ENCODE measurements around the gene GALK2. TPM values are rescaled to one million over a fixed set of nuclear protein-coding genes. Genes with fewer than 3 reads are reported as not detected.
"Not testable (repeated sequence)": the region's sequence is repeated elsewhere in the genome, so short reads cannot be mapped to it uniquely, and the experiment has no call there.

GALK2 gene
- total RNA-seq, 1 experiment from 2014 or later = 13.7 TPM

DNA sequence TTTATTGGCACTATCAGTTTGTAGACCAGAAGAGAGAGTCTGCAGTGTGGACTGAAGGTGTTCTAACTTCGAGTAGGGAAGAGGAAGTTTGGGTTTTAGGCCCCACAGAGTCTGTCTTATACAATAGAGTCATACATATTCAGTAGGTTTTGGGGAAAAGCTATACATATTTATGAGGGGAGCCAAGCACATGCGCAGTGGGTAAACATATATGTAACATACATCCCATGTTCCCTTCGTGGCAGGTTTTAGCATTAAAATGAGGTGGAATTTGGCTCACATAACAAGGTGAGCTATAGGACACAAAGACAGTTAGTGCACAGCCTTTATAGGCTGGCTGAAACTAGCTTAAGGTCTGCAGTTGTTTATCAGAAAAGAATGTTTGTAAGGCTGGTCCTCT lies 4.9 kb downstream of the GALK2 start:
- Histone ChIP-seq H2BK20ac (ENCODE audit: low read depth, low read length, poor library complexity, severe bottlenecking) (no peak overlapping the region), H2AFZ (ENCODE audit: low read length) (no peak overlapping the region), H2BK12ac (ENCODE audit: insufficient read length, low read depth, low read length) (no peak overlapping the region), H3K27me3 (ENCODE audit: insufficient read depth, low read length) (no peaks in the 10 kb centered on the region), H3K18ac (ENCODE audit: insufficient read length, low read depth, low read length) (no peak overlapping the region), H3K9me3 (ENCODE audit: control insufficient read depth, low read depth, low read length) (no peaks in the 10 kb centered on the region), H3T11ph (ENCODE audit: low read length) (no peak overlapping the region), H4K8ac (replicated peaks; ENCODE audit: insufficient read length, low read depth, low read length) (no peak overlapping the region), H3K27ac (ENCODE audit: insufficient read length, low read depth, low read length) (no peak overlapping the region), H3K4me1 (ENCODE audit: insufficient read depth, low read length) (no peaks in the 10 kb centered on the region), H3K4ac (ENCODE audit: low read depth, low read length) (no peak overlapping the region), H4K91ac (ENCODE audit: insufficient read length, low read depth, low read length) (no peak overlapping the region), H3K79me2 (ENCODE audit: insufficient read depth, low read length) (no peaks in the 10 kb centered on the region), H3K4me2 (ENCODE audit: insufficient read depth, insufficient read length, low read length) (no peak overlapping the region), H2BK5ac (ENCODE audit: insufficient read length, low read length) (no peak overlapping the region), H2AK5ac (ENCODE audit: insufficient read length, low read length) (no peak overlapping the region), H2BK120ac (ENCODE audit: low read depth, low read length, poor library complexity, severe bottlenecking) (no peak overlapping the region), H3K23ac (ENCODE audit: insufficient read length, low read depth, low read length) (no peak overlapping the region), H3K56ac (ENCODE audit: insufficient read length, low read depth, low read length) (no peak overlapping the region), H3K14ac (ENCODE audit: insufficient read depth, low read length) (no peak overlapping the region), H3K23me2 (ENCODE audit: insufficient read length, low read depth, low read length, poor library complexity, severe bottlenecking) (no peaks in the 10 kb centered on the region), H4K20me1 (ENCODE audit: control insufficient read depth, insufficient read depth, insufficient read length) (no peaks in the 10 kb centered on the region), H4K5ac (ENCODE audit: insufficient read length, low read depth, low read length) (no peak overlapping the region), H2BK15ac (ENCODE audit: low read depth, low read length) (no peak overlapping the region), H3K9ac (ENCODE audit: extremely low read depth, insufficient read length, low read length) (no peak overlapping the region), H3K79me1 (ENCODE audit: insufficient read depth, low read depth, low read length, poor library complexity, severe bottlenecking) (no peaks in the 10 kb centered on the region)
- Mint-ChIP-seq H3K9me3 (peaks cover 13 to 17% of the 10 kb centered on the region in 2 experiments; a peak in 4 of 5 replicates), H3K4me3 (no peak overlapping the region), H3K36me3 (ENCODE audit: insufficient read depth in 1 of 3, low read depth in 3 of 3) (peaks cover 16 to 22% (median 16%) of the 10 kb centered on the region in 3 experiments), H3K27me3 (ENCODE audit: low read depth) (no peaks in the 10 kb centered on the region), H3K27ac (no peak overlapping the region), H3K4me1 (peaks cover 11% of the 10 kb centered on the region in 2 experiments)
- TF ChIP-seq CTCF (conservative IDR thresholded peaks at IDR 0.05) = no peak
- no peak for DNase-seq
- WGBS (ENCODE audit: extremely low coverage, insufficient read length, low lambda C conversion rate) = no CpG with 5 or more reads among the region's 3 CpGs

GRCh38 chr15:49175582-49176397 lies 5.7 kb downstream of the GALK2 start:
- not testable (repeated sequence) for H3T11ph ChIP-seq (ENCODE audit: low read length)
- WGBS (ENCODE audit: extremely low coverage, insufficient read length, low lambda C conversion rate) = no CpG with 5 or more reads among the region's 6 CpGs

More at GRCh38 chr15:49175582-49176397, 5.7 kb downstream of the GALK2 start:
- H3K79me1 ChIP-seq (ENCODE audit: insufficient read depth, low read depth, low read length, poor library complexity, severe bottlenecking); H3K23me2 ChIP-seq (ENCODE audit: insufficient read length, low read depth, low read length, poor library complexity, severe bottlenecking); H4K5ac ChIP-seq (ENCODE audit: insufficient read length, low read depth, low read length); H3K27me3 Mint-ChIP-seq (ENCODE audit: low read depth); H2AK5ac ChIP-seq (ENCODE audit: insufficient read length, low read length); H3K14ac ChIP-seq (ENCODE audit: insufficient read depth, low read length); H2BK20ac ChIP-seq (ENCODE audit: low read depth, low read length, poor library complexity, severe bottlenecking); H3K9ac ChIP-seq (ENCODE audit: extremely low read depth, insufficient read length, low read length); H2BK5ac ChIP-seq (ENCODE audit: insufficient read length, low read length); H3K9me3 ChIP-seq (ENCODE audit: control insufficient read depth, low read depth, low read length); H3K4me2 ChIP-seq (ENCODE audit: insufficient read depth, insufficient read length, low read length); DNase-seq; H3K27me3 ChIP-seq (ENCODE audit: insufficient read depth, low read length); H2BK12ac ChIP-seq (ENCODE audit: insufficient read length, low read depth, low read length); H3K4ac ChIP-seq (ENCODE audit: low read depth, low read length); H2BK15ac ChIP-seq (ENCODE audit: low read depth, low read length); H3K27ac Mint-ChIP-seq; H2BK120ac ChIP-seq (ENCODE audit: low read depth, low read length, poor library complexity, severe bottlenecking); H3K56ac ChIP-seq (ENCODE audit: insufficient read length, low read depth, low read length); H4K91ac ChIP-seq (ENCODE audit: insufficient read length, low read depth, low read length); H4K20me1 ChIP-seq (ENCODE audit: control insufficient read depth, insufficient read depth, insufficient read length); H3K4me1 ChIP-seq (ENCODE audit: insufficient read depth, low read length); H3K4me3 Mint-ChIP-seq; H3K18ac ChIP-seq (ENCODE audit: insufficient read length, low read depth, low read length); H3K79me2 ChIP-seq (ENCODE audit: insufficient read depth, low read length); H4K8ac ChIP-seq (replicated peaks; ENCODE audit: insufficient read length, low read depth, low read length); H3K23ac ChIP-seq (ENCODE audit: insufficient read length, low read depth, low read length); H2AFZ ChIP-seq (ENCODE audit: low read length); H3K27ac ChIP-seq (ENCODE audit: insufficient read length, low read depth, low read length): not testable (repeated sequence)
- Mint-ChIP-seq H3K9me3 (peaks cover 13 to 17% of the 10 kb centered on the region in 2 experiments; a peak in 4 of 5 replicates), H3K4me1 (peaks cover 14 to 17% of the 10 kb centered on the region in 2 experiments), H3K36me3 (ENCODE audit: insufficient read depth in 1 of 3, low read depth in 3 of 3) (peaks cover 16 to 22% (median 16%) of the 10 kb centered on the region in 3 experiments)
